ENCODE results near the gene HAO2. TPM values are rescaled to one million over a fixed set of nuclear protein-coding genes. Genes with fewer than 3 reads are reported as not detected.
"Not testable (repeated sequence)": the region's sequence is repeated elsewhere in the genome, so short reads cannot be mapped to it uniquely, and the experiment has no call there.

HAO2 gene
- total RNA-seq, 1 donor from 2014 or later, result not detected

DNA sequence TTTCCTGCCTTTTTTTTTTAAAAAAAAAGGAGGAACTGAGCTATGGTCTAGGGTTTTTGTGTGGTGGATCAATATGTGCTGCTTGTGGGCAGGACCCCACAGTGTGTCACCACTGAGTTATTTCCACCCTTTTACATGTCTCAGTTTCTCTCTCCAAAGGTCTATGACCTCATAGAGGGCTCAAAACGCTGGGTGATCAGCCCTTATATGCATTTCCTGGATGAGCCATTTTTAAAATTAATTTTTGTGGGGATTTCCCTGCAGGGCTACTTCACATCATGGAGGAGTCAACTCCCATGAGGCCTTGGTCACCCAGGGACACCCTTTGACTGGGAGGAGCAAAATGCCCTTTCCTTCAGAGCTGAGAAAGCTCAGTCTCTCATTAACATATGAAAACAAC, 20.7 kb upstream of the HAO2 start:
- Histone ChIP-seq H3K9me3 (replicated peaks) (peaks cover 10% of the 10 kb centered on the region), H3K4me1 (no peaks in the 10 kb centered on the region)
- intact Hi-C loops (cut with micrococcal nuclease), result no loop called here

GRCh38 chr1:119348941-119349340, 19.6 kb upstream of the HAO2 start:
- Histone ChIP-seq H3K4me3 (no peak overlapping the region), H3K27me3 (ENCODE audit: low read depth) (peaks cover 3% of the 10 kb centered on the region), H3K27ac (replicated peaks) (no peak overlapping the region), H3K4me1 (no peaks in the 10 kb centered on the region), H3K9me3 (replicated peaks) (peaks cover 9% of the 10 kb centered on the region), H3K36me3 (no peaks in the 10 kb centered on the region)
- DNase-seq, result no peak
- no peak for TF ChIP-seq CTCF (IDR thresholded peaks at IDR 0.05; ENCODE audit: borderline replicate concordance)
- intact Hi-C loops (cut with micrococcal nuclease), result no loop called here

More for the DNA sequence above, 20.7 kb upstream of the HAO2 start:
- TF ChIP-seq CTCF (IDR thresholded peaks at IDR 0.05; ENCODE audit: borderline replicate concordance), result no peak
- Histone ChIP-seq H3K27me3 (ENCODE audit: low read depth) (peaks cover 3% of the 10 kb centered on the region), H3K36me3 (no peaks in the 10 kb centered on the region), H3K4me3 (no peak overlapping the region), H3K27ac (replicated peaks) (no peak overlapping the region)
- no peak for DNase-seq

DNA sequence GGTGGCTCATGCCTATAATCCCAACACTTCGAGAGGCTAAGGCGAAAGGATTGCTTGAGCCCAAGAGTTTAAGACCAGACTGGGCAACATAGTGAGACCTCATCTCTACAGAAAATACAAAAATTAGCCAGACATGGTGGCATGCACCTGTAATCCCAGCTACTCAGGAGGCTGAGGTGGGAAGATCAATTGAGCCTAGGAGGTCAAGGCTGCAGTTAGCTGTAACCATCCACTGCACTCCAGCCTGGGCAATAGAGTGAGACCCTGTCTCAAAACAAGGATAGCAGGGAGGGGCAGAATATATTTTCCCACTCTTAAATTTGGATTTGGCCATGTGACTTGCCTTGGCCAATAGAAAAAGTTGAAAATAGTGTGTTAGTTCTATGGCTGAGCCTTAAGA, 17.7 kb upstream of the HAO2 start:
- H3K27ac ChIP-seq (replicated peaks); H3K4me1 ChIP-seq; intact Hi-C loops (cut with micrococcal nuclease); H3K36me3 ChIP-seq; H3K4me3 ChIP-seq; DNase-seq; H3K9me3 ChIP-seq (replicated peaks); H3K27me3 ChIP-seq (ENCODE audit: low read depth): not testable (repeated sequence)

GRCh38 chr1:119351997-119352396, 16.6 kb upstream of the HAO2 start:
- no peaks in the 10 kb centered on the region for H3K9me3 ChIP-seq (replicated peaks)
- no peak for DNase-seq
- no peaks in the 10 kb centered on the region for H3K4me1 ChIP-seq
- intact Hi-C loops (cut with micrococcal nuclease), result no loop called here
- H3K36me3 ChIP-seq, result no peaks in the 10 kb centered on the region
- no peak overlapping the region for H3K27ac ChIP-seq (replicated peaks)
- peaks cover 3% of the 10 kb centered on the region for H3K27me3 ChIP-seq (ENCODE audit: low read depth)
- TF ChIP-seq CTCF (IDR thresholded peaks at IDR 0.05; ENCODE audit: borderline replicate concordance), result no peak
- H3K4me3 ChIP-seq, result no peak overlapping the region

DNA sequence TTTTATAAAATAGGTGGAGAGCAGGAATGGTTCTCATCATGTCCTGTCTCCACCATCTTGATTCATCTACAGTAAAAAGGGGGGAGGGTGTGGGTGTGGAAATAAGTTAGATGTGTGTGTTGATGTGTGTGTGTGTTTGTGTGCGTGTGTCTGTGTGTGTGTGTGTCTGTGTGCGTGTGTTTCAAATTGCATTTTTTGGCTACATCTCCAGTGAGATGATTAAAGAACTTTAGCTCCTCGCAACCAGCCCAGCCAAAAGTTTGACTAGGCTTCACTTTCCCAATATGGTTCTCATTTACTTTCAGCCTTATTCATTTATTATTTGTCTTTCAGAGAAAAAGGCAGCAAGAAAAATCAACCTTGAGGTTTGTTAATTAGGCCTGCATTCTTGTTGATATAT, 14.7 kb upstream of the HAO2 start:
- intact Hi-C loops (cut with micrococcal nuclease), result no loop called here
- no peak for TF ChIP-seq CTCF (IDR thresholded peaks at IDR 0.05; ENCODE audit: borderline replicate concordance)

GRCh38 chr1:119358636-119359035, 9.9 kb upstream of the HAO2 start:
- intact Hi-C loops (cut with micrococcal nuclease), result no loop called here
- Histone ChIP-seq H3K27me3 (ENCODE audit: low read depth) (peaks cover 25% of the 10 kb centered on the region), H3K27ac (replicated peaks) (no peak overlapping the region), H3K4me1 (no peaks in the 10 kb centered on the region), H3K9me3 (replicated peaks) (no peaks in the 10 kb centered on the region), H3K4me3 (no peak overlapping the region), H3K36me3 (no peaks in the 10 kb centered on the region)
- no peak for TF ChIP-seq CTCF (IDR thresholded peaks at IDR 0.05; ENCODE audit: borderline replicate concordance)
- DNase-seq, result no peak

More for the DNA sequence above, 14.7 kb upstream of the HAO2 start:
- Histone ChIP-seq H3K4me1 (no peaks in the 10 kb centered on the region), H3K4me3 (no peak overlapping the region), H3K27ac (replicated peaks) (no peak overlapping the region), H3K36me3 (no peaks in the 10 kb centered on the region), H3K9me3 (replicated peaks) (no peaks in the 10 kb centered on the region), H3K27me3 (ENCODE audit: low read depth) (peaks cover 6% of the 10 kb centered on the region)
- no peak for DNase-seq
